ENCODE results near the gene ZCCHC8. TPM values are rescaled to one million over a fixed set of nuclear protein-coding genes. Genes with fewer than 3 reads are reported as not detected.

The ZCCHC8 gene
- 10 to 100 TPM; 18.7 to 20.0 TPM for total RNA-seq
- long read RNA-seq, transcript ZCCHC8-210 (14 exons, 2,955 nt) = major isoform, 9 of 11 reads
- long read RNA-seq, partial matches to known transcripts = 1 of 11 reads
- long read RNA-seq, other reads (novel, unspliced or antisense) = 1 of 11 reads

DNA sequence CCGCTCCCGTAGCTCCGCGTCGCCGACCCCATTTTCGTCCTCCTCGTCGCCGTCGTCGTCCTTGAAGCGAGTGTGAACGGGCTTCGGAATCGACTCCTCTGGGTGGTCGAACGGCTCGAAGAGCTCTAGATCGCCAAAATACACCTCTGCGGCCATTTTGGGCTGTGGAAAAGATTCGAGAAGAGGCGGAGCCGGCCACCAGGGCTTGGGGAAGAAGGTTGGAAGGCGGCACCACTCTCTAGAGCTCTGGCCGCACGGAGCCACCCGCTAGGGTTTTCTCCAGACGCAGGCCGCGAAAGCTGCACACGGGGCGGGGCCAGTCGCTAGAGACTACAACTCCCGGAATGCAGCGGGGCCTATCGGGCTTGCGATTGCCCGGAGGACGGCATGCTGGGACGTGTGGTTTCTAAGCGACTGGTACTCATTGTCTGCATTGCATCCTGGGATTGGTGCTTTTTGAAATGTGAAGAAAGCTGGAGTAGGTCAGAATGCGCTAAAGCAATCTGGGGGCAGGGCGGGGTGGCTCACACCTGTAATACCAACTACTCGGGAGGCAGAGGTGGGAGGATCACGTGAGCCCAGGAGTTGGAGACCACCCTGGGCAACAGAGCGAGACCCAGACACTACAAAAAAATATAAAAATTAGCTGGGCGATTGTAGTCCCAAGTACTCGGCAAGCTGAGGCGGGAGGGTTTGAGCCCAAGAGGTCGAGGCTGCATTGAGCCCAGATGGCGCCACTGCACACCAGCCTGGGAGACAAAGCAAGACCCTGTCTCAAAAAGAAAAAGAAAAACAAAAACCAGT, at the start of gene ZCCHC8:
Gene ZCCHC8 (minus strand): TSS at position 248 of the 804 bp plus-strand sequence. CDS start 92 bp downstream, at position 156.
- intact Hi-C loops (cut with DNase I, micrococcal nuclease) = no loop called here
- ATAC-seq (peak; percentile 95), DNase-seq (peak; percentile 98)

- ATAC-seq (no peak), DNase-seq (no peak)
- intact Hi-C loops (cut with DNase I, micrococcal nuclease) = no loop called here
Measured at GRCh38 chr12:122547330-122547729, 46.6 kb upstream of the ZCCHC8 start.

DNA sequence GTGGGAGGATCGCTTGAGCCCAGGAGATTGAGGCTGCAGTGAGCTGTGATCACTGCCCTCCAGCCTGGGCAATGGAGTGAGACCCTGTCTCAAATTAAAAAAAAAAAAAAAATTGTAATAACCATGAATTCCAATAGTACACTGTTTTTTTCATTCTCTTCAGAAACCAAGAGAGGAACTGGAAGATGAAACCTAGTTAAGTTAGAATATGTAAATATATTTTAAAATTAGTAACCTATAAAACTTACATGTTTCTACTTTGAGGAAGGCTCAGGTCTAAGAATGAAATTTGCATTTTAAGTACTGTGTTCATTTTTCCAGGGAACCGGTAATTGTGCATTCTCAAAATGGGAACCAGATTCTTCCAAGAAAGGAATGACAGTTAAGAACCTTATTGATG, 45.1 kb upstream of the ZCCHC8 start:
- no peak for DNase-seq
- ATAC-seq = no peak
- intact Hi-C loops (cut with DNase I, micrococcal nuclease) = no loop called here

DNA sequence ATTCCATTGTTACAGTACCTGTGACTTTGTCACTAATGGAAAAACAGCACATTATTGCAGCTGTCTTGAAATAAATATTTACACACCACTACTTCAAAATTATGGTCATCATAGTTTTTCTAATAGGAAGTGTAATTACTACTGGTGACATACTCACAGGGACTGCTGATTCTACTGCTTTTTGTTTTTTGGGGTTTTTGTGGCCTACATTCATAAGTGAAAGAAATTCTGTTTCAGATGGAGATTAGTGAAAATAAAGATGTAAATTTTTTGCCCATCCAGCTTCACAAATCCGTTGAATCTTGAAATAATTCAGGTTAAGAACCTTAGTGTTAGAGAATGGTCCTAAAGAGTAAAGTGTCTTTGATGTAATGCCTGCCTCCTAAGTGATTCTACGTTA, 43.8 kb upstream of the ZCCHC8 start:
- ATAC-seq (no peak), DNase-seq (no peak)
- intact Hi-C loops (cut with DNase I, micrococcal nuclease) = no loop called here

DNA sequence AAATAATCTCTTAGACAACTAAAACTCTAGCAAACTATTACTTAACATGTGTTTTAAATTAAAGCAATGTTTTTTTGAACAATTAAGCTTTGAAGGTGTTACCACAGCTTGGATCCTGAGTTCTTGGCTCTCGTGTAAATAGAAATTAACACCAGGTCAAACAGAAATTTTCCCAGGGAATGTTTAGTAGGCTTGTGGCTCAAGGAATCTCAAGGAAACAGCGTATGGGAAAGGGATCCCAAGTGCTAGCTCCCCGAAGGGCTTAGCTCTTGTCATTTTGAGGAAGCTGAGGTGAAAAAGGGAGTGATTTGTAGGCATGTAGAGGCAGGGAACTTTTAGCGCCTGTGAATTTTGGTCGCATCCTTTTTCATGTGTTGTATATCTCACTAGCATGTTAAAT, 37.8 kb upstream of the ZCCHC8 start:
- intact Hi-C loops (cut with DNase I, micrococcal nuclease) = no loop called here
- no peak for DNase-seq
- ATAC-seq = no peak

GRCh38 chr12:122537021-122537420, 36.3 kb upstream of the ZCCHC8 start:
- intact Hi-C loops (cut with DNase I, micrococcal nuclease) = no loop called here
- DNase-seq (no peak), ATAC-seq (no peak)

- intact Hi-C loops (cut with DNase I, micrococcal nuclease) = no loop called here
- ATAC-seq (no peak), DNase-seq (no peak)
Measured at GRCh38 chr12:122533856-122534255, 33.1 kb upstream of the ZCCHC8 start.

DNA sequence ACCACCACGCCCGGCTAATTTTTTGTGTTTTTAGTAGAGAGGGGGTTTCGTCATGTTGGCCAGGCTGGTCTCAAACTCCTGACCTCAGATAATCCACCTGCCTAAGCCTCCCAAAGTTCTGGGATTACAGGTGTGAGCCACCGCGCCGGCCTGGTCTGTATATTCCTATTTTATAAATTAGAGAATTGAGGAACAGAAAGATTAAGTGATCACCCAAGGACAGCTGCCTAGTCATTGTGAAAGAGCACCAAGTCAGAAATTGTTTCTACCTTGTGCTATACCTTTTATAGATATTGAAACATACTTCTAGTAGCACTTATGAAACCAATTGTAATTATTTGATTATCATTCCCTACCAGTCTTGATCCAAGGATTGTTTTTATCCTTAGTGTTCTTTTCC, 28.3 kb upstream of the ZCCHC8 start:
- ATAC-seq (no peak), DNase-seq (no peak)
- intact Hi-C loops (cut with DNase I, micrococcal nuclease) = no loop called here

- intact Hi-C loops (cut with DNase I, micrococcal nuclease) = no loop called here
- DNase-seq (no peak), ATAC-seq (no peak)
Measured at GRCh38 chr12:122528582-122528981, 27.9 kb upstream of the ZCCHC8 start.

DNA sequence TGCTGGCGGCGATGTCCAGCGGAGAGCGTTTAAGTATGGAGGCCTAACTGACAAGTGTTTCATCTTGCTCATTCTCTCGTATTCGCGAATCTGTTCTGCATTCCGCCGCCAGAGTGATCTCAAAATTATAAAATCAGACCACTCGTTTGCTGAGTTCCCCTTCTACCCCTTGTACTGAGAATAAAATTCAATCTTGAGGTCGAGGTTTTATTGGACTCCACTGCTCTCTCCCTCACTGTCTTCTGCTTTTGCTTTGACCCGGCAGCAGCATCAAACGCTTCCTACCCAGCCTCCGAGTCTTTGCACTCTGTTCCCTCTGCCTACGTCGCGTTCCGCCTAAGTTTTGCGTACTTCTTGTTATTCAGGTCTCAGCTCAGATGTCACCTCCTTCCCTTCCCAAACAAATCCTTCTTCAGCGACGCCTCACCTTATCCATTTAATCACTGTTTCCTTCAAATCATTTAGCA, 26.8 kb upstream of the ZCCHC8 start:
- peak in 1 of 2 donors; percentile 37 for DNase-seq
- peak; percentile 11 for ATAC-seq
- intact Hi-C loops (cut with DNase I, micrococcal nuclease) = no loop called here

GRCh38 chr12:122526683-122527477, 26.1 kb upstream of the ZCCHC8 start, which contains the start of the genes KNTC1 and RSRC2:
Gene KNTC1 (plus strand): TSS chr12:122527249. CDS start chr12:122530064, 2,815 bp downstream.
Gene RSRC2 (minus strand): TSS chr12:122526936. CDS start chr12:122526853, 83 bp downstream.
- peak; percentile 98 to 99 for DNase-seq
- peak; percentile 89 for ATAC-seq
- intact Hi-C loops (cut with DNase I, micrococcal nuclease) = no loop called here

GRCh38 chr12:122523846-122524718, 23.4 kb upstream of the ZCCHC8 start:
- intact Hi-C loops (cut with DNase I, micrococcal nuclease) = no loop called here
- DNase-seq (no peak), ATAC-seq (no peak)

- DNase-seq (no peak), ATAC-seq (no peak)
- intact Hi-C loops (cut with DNase I, micrococcal nuclease) = no loop called here
Measured at GRCh38 chr12:122523280-122523679, 22.5 kb upstream of the ZCCHC8 start.

GRCh38 chr12:122520676-122521075, 19.9 kb upstream of the ZCCHC8 start:
- intact Hi-C loops (cut with DNase I, micrococcal nuclease) = no loop called here
- no peak for DNase-seq
- no peak for ATAC-seq

- ATAC-seq (no peak), DNase-seq (no peak)
- intact Hi-C loops (cut with DNase I, micrococcal nuclease) = no loop called here
Measured at GRCh38 chr12:122519418-122519817, 18.7 kb upstream of the ZCCHC8 start.

GRCh38 chr12:122518908-122519307, 18.2 kb upstream of the ZCCHC8 start:
- ATAC-seq = no peak

DNA sequence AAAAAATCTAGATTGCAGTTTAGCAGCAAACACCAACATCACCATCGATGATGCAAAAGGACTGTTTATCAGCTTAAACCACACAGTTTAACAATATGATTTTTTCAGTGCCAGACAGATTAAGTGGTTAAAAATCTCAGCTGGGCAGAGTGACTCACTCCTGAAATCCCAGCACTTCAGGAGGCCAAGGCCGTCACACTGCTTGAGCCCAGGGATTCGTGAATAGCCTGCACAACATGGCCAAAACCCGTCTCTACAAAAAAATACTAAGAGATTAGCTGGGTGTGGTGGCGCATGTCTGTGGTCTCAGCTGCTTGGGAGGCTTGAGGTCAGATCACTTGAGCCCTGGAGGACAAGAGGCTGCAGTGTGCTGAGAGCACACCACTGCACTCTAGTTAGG, 17.1 kb upstream of the ZCCHC8 start:
- DNase-seq (no peak), ATAC-seq (peak; percentile 13)
- intact Hi-C loops (cut with DNase I, micrococcal nuclease) = no loop called here

More at GRCh38 chr12:122518908-122519307, 18.2 kb upstream of the ZCCHC8 start:
- intact Hi-C loops (cut with DNase I, micrococcal nuclease) = no loop called here
- no peak for DNase-seq

GRCh38 chr12:122516544-122517361, 16.0 kb upstream of the ZCCHC8 start:
- intact Hi-C loops (cut with DNase I, micrococcal nuclease) = no loop called here
- no peak for DNase-seq
- no peak for ATAC-seq

All from left colon (tissue), 2 donors.